Spleen (tissue), 7 donors: ENCODE results near the gene AGPS.

Experiments used
- CTCF ChIP-seq, 11 experiments: fragments of 200-600 bp in 7 of 11; fragments of 450-650 bp in 4 of 11; sonication (generic) in 4 of 11; IDR thresholded peaks in 8 of 11; conservative IDR thresholded peaks in 3 of 11; 1 replicate in 7 of 11; 2 replicates in 4 of 11; pipeline versions ENCODE4 v1.4.0 to v1.8.0; 2016 to 2021; ENCODE audit warnings: antibody characterized with exemption in 11 of 11, inconsistent platforms in 4 of 11, mild to moderate bottlenecking in 1 of 11
- POLR2A ChIP-seq, 3 donors: fragments of 450-650 bp; IDR thresholded peaks; one replicate each; pipeline ENCODE4 v1.5.1; 2017; ENCODE audit warnings: antibody characterized with exemption in 3 of 3, mild to moderate bottlenecking in 1 of 3
- POLR2AphosphoS5 ChIP-seq, 3 donors: sonication (generic); formaldehyde crosslinking; IDR thresholded peaks; one replicate each; pipeline ENCODE4 v1.5.1; 2017; ENCODE audit warnings: antibody characterized with exemption in 3 of 3
- donor health status: DM: no; HTN: no; CAD: no; lungs with moderate emphysema.
- donor health status: DM: no; HTN: no; CAD: no.
- donor health status: DM: no; HTN: no; CAD: no.

- no peak for TF ChIP-seq CTCF (IDR thresholded peaks at IDR 0.05 in 8 of 11, conservative IDR thresholded peaks at IDR 0.05 in 3 of 11)
- no peak for TF ChIP-seq POLR2A (IDR thresholded peaks at IDR 0.05)
- no peak for TF ChIP-seq POLR2AphosphoS5 (IDR thresholded peaks at IDR 0.05)
Observed at GRCh38 chr2:177556153-177556552, 163.6 kb downstream of the AGPS start.
